KMS-11 (cell line): ENCODE results near the gene SNCA.

ENCODE experiments used
- H2AFZ ChIP-seq: fragments of 200-600 bp; sonication (generic); 2 replicates; pipeline ENCODE4 v1.6.1; 2016; ENCODE audit warnings: antibody characterized with exemption, mixed run types, low read depth
- H3K27ac ChIP-seq: fragments of 200-600 bp; sonication (generic); 2 replicates; pipeline ENCODE4 v1.6.1; 2016; ENCODE audit warnings: mild to moderate bottlenecking, mixed run types
- H3K27me3 ChIP-seq: fragments of 200-600 bp; sonication (generic); 2 replicates; pipeline ENCODE4 v1.6.1; 2017; ENCODE audit warnings: mild to moderate bottlenecking, low read depth, mixed run types, moderate library complexity; ENCODE audit not compliant: insufficient read depth
- H3K36me3 ChIP-seq: fragments of 200-600 bp; sonication (generic); 2 replicates; pipeline ENCODE4 v1.6.1; 2017; ENCODE audit warnings: mild to moderate bottlenecking, mixed run types; ENCODE audit not compliant: insufficient read depth
- H3K4me1 ChIP-seq: fragments of 200-600 bp; sonication (generic); 2 replicates; pipeline ENCODE4 v1.6.1; 2016; ENCODE audit warnings: mild to moderate bottlenecking, low read depth, mixed run types; ENCODE audit not compliant: poor library complexity, severe bottlenecking
- H3K4me2 ChIP-seq: fragments of 200-600 bp; sonication (generic); 2 replicates; pipeline ENCODE4 v1.7.0; 2016; ENCODE audit warnings: mild to moderate bottlenecking, mixed run types
- H3K4me3 ChIP-seq: fragments of 200-600 bp; sonication (generic); IDR thresholded peaks from 2 replicates; pipeline ENCODE4 v1.6.1; 2017; ENCODE audit warnings: low read depth, low read length, mixed read lengths; ENCODE audit not compliant: insufficient read depth
- H3K79me2 ChIP-seq: fragments of 200-600 bp; sonication (generic); 2 replicates; pipeline ENCODE4 v1.6.1; 2016; ENCODE audit warnings: low read depth, mixed run types; ENCODE audit not compliant: insufficient read depth
- H3K9ac ChIP-seq: fragments of 200-600 bp; sonication (generic); 2 replicates; pipeline ENCODE4 v1.6.1; 2016; ENCODE audit warnings: mild to moderate bottlenecking, mixed run types
- H4K20me1 ChIP-seq: fragments of 200-600 bp; sonication (generic); 2 replicates; pipeline ENCODE4 v1.6.1; 2016; ENCODE audit warnings: mild to moderate bottlenecking, mixed run types; ENCODE audit not compliant: insufficient read depth
- CTCF ChIP-seq: fragments of 200-600 bp; sonication (generic); conservative IDR thresholded peaks from 2 replicates; pipeline ENCODE4 v1.6.1; 2017; ENCODE audit warnings: low read depth, mild to moderate bottlenecking, antibody characterized with exemption, low read length, moderate library complexity, mixed read lengths

The SNCA gene

GRCh38 chr4:89800012-89800516 lies 36.9 kb downstream of the SNCA start:
- H3K27me3 ChIP-seq: no peaks in the 10 kb centered on the region
- H4K20me1 ChIP-seq: no peaks in the 10 kb centered on the region
- H3K4me1 ChIP-seq: no peaks in the 10 kb centered on the region
- no peak overlapping the region for H3K4me2 ChIP-seq
- no peaks in the 10 kb centered on the region for H3K79me2 ChIP-seq
- no peak overlapping the region for H3K27ac ChIP-seq
- no peak for TF ChIP-seq CTCF
- no peak overlapping the region for H3K9ac ChIP-seq
- H3K36me3 ChIP-seq: no peaks in the 10 kb centered on the region
- no peak overlapping the region for H2AFZ ChIP-seq
- H3K4me3 ChIP-seq: no peak overlapping the region

DNA sequence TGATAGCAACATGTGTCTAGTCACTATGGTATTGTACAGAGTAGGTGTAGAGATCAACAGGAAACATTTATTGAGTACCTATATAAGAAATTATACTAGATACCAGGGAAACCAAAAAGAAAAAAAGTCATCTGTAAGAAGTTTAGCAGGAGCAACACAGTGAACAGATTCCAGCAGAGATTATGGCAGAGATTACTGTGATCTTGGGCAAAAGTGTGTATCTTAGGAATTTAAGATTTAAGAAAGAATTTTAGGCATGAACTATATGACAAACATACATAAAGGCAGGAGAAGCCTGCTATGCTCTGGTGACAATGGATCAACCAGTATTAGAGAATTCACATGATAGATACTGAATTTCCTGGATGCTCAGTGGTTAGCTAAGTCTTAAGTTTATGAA lies 37.9 kb downstream of the SNCA start:
- no peaks in the 10 kb centered on the region for H3K79me2 ChIP-seq
- no peak overlapping the region for H3K9ac ChIP-seq
- no peaks in the 10 kb centered on the region for H3K27me3 ChIP-seq
- no peaks in the 10 kb centered on the region for H3K4me1 ChIP-seq
- no peak overlapping the region for H2AFZ ChIP-seq
- no peak for TF ChIP-seq CTCF
- no peaks in the 10 kb centered on the region for H4K20me1 ChIP-seq
- H3K36me3 ChIP-seq: no peaks in the 10 kb centered on the region
- H3K27ac ChIP-seq: no peak overlapping the region
- H3K4me2 ChIP-seq: no peak overlapping the region
- no peak overlapping the region for H3K4me3 ChIP-seq

- H3K27me3 ChIP-seq: no peaks in the 10 kb centered on the region
- no peak overlapping the region for H3K9ac ChIP-seq
- no peak overlapping the region for H2AFZ ChIP-seq
- no peak overlapping the region for H3K27ac ChIP-seq
- no peaks in the 10 kb centered on the region for H4K20me1 ChIP-seq
- no peak overlapping the region for H3K4me3 ChIP-seq
- no peaks in the 10 kb centered on the region for H3K36me3 ChIP-seq
- no peaks in the 10 kb centered on the region for H3K4me1 ChIP-seq
- H3K79me2 ChIP-seq: no peaks in the 10 kb centered on the region
- H3K4me2 ChIP-seq: no peak overlapping the region
- no peak for TF ChIP-seq CTCF
These were observed 39.8 kb downstream of the SNCA start for GRCh38 chr4:89797117-89797516.

- Histone ChIP-seq H3K4me1 (no peaks in the 10 kb centered on the region), H3K79me2 (no peaks in the 10 kb centered on the region), H2AFZ (no peak overlapping the region), H3K36me3 (no peaks in the 10 kb centered on the region), H3K9ac (no peak overlapping the region), H4K20me1 (no peaks in the 10 kb centered on the region), H3K27ac (no peak overlapping the region), H3K4me3 (no peak overlapping the region), H3K4me2 (no peak overlapping the region), H3K27me3 (no peaks in the 10 kb centered on the region)
- no peak for TF ChIP-seq CTCF
These were observed 48.5 kb downstream of the SNCA start for GRCh38 chr4:89788206-89789072.
